GM19324 (cell line): Measurements from ENCODE around the gene PSMB8.
"Not testable (repeated sequence)": the region's sequence is repeated elsewhere in the genome, so short reads cannot be mapped to it uniquely, and the experiment has no call there.

Experiments used
- ATAC-seq: cut with Tn5 transposase; IDR thresholded peaks from one replicate; pipeline ENCODE4 v1.9.1; 2021; ENCODE audit warnings: mild to moderate bottlenecking, moderate library complexity; ENCODE audit not compliant: unreplicated experiment, low FRiP score

The PSMB8 gene

GRCh38 chr6:32843979-32844838 is at the start of gene PSMB8:
PSMB8 (minus strand) TSS chr6:32844047; CDS start chr6:32843996, 51 bp downstream.
- peak; percentile 71 for ATAC-seq

- no peak for ATAC-seq
These were observed 47.0 kb upstream of the PSMB8 start for GRCh38 chr6:32890831-32891230.

GRCh38 chr6:32889533-32889932 is 45.7 kb upstream of the PSMB8 start:
- no peak for ATAC-seq

- no peak for ATAC-seq
These were observed 44.7 kb upstream of the PSMB8 start for GRCh38 chr6:32888576-32888975.

GRCh38 chr6:32887616-32888015 is 43.8 kb upstream of the PSMB8 start:
- no peak for ATAC-seq

- ATAC-seq = no peak
These were observed 43.0 kb upstream of the PSMB8 start for GRCh38 chr6:32886681-32887383.

- no peak for ATAC-seq
These were observed 41.9 kb upstream of the PSMB8 start for GRCh38 chr6:32885698-32886286.

- no peak for ATAC-seq
These were observed 39.9 kb upstream of the PSMB8 start for GRCh38 chr6:32883789-32884188.

- ATAC-seq = no peak
These were observed 39.0 kb upstream of the PSMB8 start for GRCh38 chr6:32882879-32883250.

- not testable (repeated sequence) for ATAC-seq
These were observed 37.1 kb upstream of the PSMB8 start for GRCh38 chr6:32880962-32881361.

GRCh38 chr6:32879691-32880090 is 35.8 kb upstream of the PSMB8 start:
- ATAC-seq = no peak

GRCh38 chr6:32876603-32877002 is 32.8 kb upstream of the PSMB8 start:
- ATAC-seq = no peak

- ATAC-seq = not testable (repeated sequence)
These were observed 30.1 kb upstream of the PSMB8 start for GRCh38 chr6:32873947-32874346.

- no peak for ATAC-seq
These were observed 24.5 kb upstream of the PSMB8 start for GRCh38 chr6:32868257-32868788.

- peak; percentile 13 for ATAC-seq
These were observed 23.9 kb upstream of the PSMB8 start for GRCh38 chr6:32867554-32868256.

- ATAC-seq = peak; percentile 57
These were observed 23.2 kb upstream of the PSMB8 start for GRCh38 chr6:32867022-32867477.

- no peak for ATAC-seq
These were observed 22.0 kb upstream of the PSMB8 start for GRCh38 chr6:32865724-32866443.

- no peak for ATAC-seq
These were observed 18.9 kb upstream of the PSMB8 start for GRCh38 chr6:32862725-32863124.

- no peak for ATAC-seq
These were observed 16.8 kb upstream of the PSMB8 start for GRCh38 chr6:32860674-32861073.

GRCh38 chr6:32858194-32858593 is 14.3 kb upstream of the PSMB8 start:
- no peak for ATAC-seq
